Trophoblast cell (in vitro differentiated cells and primary cell): ENCODE data around the gene NR5A2.

Source experiments
- DNase-seq, 2 donors: peaks; one replicate each; pipeline ENCODE4 v3.0.0-alpha.2; 2016
- H2AFZ ChIP-seq: 2 replicates; pipeline ENCODE4 v1.6.1; 2013; ENCODE audit warnings: low read length, moderate library complexity, mild to moderate bottlenecking; ENCODE audit not compliant: insufficient read depth, poor library complexity
- H2AK5ac ChIP-seq: 2 replicates; pipeline ENCODE4 v1.6.1; 2013; ENCODE audit warnings: mild to moderate bottlenecking, low read length
- H2BK120ac ChIP-seq: 2 replicates; pipeline ENCODE4 v1.6.1; 2013; ENCODE audit warnings: low read length, mild to moderate bottlenecking, moderate library complexity; ENCODE audit not compliant: insufficient read depth, poor library complexity
- H2BK12ac ChIP-seq: 2 replicates; pipeline ENCODE4 v1.6.1; 2013; ENCODE audit warnings: mild to moderate bottlenecking, low read length, moderate library complexity
- H2BK5ac ChIP-seq: 2 replicates; pipeline ENCODE4 v1.6.1; 2013; ENCODE audit warnings: low read length, low read depth, moderate library complexity, mild to moderate bottlenecking; ENCODE audit not compliant: poor library complexity
- H3K14ac ChIP-seq: 2 replicates; pipeline ENCODE4 v1.6.1; 2013; ENCODE audit warnings: mild to moderate bottlenecking, low read length
- H3K18ac ChIP-seq: 2 replicates; pipeline ENCODE4 v1.6.1; 2013; ENCODE audit warnings: mild to moderate bottlenecking, low read length
- H3K23ac ChIP-seq: 2 replicates; pipeline ENCODE4 v1.6.1; 2013; ENCODE audit warnings: low read length
- H3K27ac ChIP-seq: 2 replicates; pipeline ENCODE4 v1.5.1; 2013; ENCODE audit warnings: low read depth, mild to moderate bottlenecking, inconsistent platforms, low read length, moderate library complexity
- H3K27me3 ChIP-seq: 2 replicates; pipeline ENCODE4 v1.6.1; 2013; ENCODE audit warnings: inconsistent platforms, mild to moderate bottlenecking, low read length, moderate library complexity; ENCODE audit not compliant: insufficient read depth
- H3K36me3 ChIP-seq, 2 experiments: 1 replicate in 1 of 2; 2 replicates in 1 of 2; pipeline ENCODE4 v1.6.1; 2013; ENCODE audit warnings: low read length in 2 of 2, mild to moderate bottlenecking in 2 of 2, moderate library complexity in 1 of 2; ENCODE audit not compliant: insufficient read depth in 2 of 2, control insufficient read depth in 1 of 2
- H3K4ac ChIP-seq: 2 replicates; pipeline ENCODE4 v1.6.1; 2013; ENCODE audit warnings: low read depth, mild to moderate bottlenecking, low read length, moderate library complexity
- H3K4me1 ChIP-seq, 2 experiments: 1 replicate in 1 of 2; 2 replicates in 1 of 2; pipeline ENCODE4 v1.6.1; 2013; ENCODE audit warnings: low read length in 2 of 2, mild to moderate bottlenecking in 2 of 2, moderate library complexity in 1 of 2; ENCODE audit not compliant: insufficient read depth in 2 of 2, control insufficient read depth in 1 of 2
- H3K4me2 ChIP-seq: 2 replicates; pipeline ENCODE4 v1.6.1; 2013; ENCODE audit warnings: inconsistent platforms, mild to moderate bottlenecking, low read length, moderate library complexity
- H3K4me3 ChIP-seq: 2 replicates; pipeline ENCODE4 v1.5.1; 2013; ENCODE audit warnings: mild to moderate bottlenecking, low read depth, low read length, inconsistent platforms
- H3K79me1 ChIP-seq: one replicate; pipeline ENCODE4 v1.6.1; 2013; ENCODE audit warnings: low read length
- H3K79me2 ChIP-seq: 2 replicates; pipeline ENCODE4 v1.6.1; 2013; ENCODE audit warnings: low read length, mild to moderate bottlenecking; ENCODE audit not compliant: control insufficient read depth, insufficient read depth, poor library complexity
- H3K9ac ChIP-seq: 2 replicates; pipeline ENCODE4 v1.6.1; 2013; ENCODE audit warnings: mild to moderate bottlenecking, low read length
- H3K9me3 ChIP-seq: 2 replicates; pipeline ENCODE4 v1.6.1; 2013; ENCODE audit warnings: low read depth, mild to moderate bottlenecking, control low read depth, inconsistent platforms, low read length; ENCODE audit not compliant: insufficient read depth
- H4K12ac ChIP-seq: 2 replicates; pipeline ENCODE4 v1.6.1; 2013; ENCODE audit warnings: low read depth, mild to moderate bottlenecking, low read length, moderate library complexity
- H4K8ac ChIP-seq: 2 replicates; pipeline ENCODE4 v1.6.1; 2013; ENCODE audit warnings: low read depth, mild to moderate bottlenecking, low read length, moderate library complexity
- H4K91ac ChIP-seq: one replicate; pipeline ENCODE4 v1.6.1; 2013; ENCODE audit warnings: low read depth, mild to moderate bottlenecking, low read length, moderate library complexity
- WGBS: extraction: QIAGEN DNeasy Blood & Tissue Kit; methylation state at CpG from one replicate; pipeline ENCODE4 v1.1.7; 2013; ENCODE audit warnings: missing lambda C conversion rate; ENCODE audit not compliant: insufficient read length, insufficient coverage; ENCODE audit errors: extremely low coverage; 5-methylcytosine and 5-hydroxymethylcytosine counted together

The NR5A2 gene

DNA sequence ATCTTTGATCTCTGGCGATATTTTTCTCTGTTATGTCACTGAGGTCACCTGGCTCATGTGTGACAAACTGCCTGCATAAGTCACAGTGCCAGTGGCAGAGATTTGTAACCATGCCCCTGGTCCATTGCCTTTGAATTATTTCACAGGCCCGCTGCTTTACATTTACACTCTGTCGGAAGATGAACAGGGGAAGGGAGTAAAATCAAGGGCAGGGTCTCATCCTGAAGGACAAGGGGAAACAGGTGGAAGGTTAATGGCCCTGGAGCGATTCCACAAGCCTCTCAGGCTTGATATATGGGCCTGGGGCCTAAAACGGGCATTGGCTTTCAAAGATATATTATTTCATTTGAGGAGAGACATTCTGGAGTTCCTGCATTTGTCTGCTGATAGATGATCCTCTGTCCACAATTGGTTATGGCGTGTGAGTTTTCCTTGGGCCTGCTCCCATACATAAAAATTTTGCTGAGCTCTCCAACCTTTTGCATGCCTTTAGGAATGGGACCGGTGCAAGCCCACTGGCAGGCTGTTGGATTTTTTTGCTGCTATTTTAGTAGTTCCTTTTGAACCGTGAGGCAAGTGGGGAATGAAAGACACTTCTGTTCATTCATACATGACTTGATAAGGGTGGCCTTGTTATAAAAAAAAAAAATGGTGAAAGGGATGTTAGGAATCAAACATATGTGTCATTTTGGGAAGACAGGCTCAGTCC, 51.9 kb downstream of the NR5A2 start:
- H4K8ac ChIP-seq, result no peak overlapping the region
- no CpG with 5 or more reads among the region's 8 CpGs for WGBS
- H3K36me3 ChIP-seq, result no peaks in the 10 kb centered on the region

DNA sequence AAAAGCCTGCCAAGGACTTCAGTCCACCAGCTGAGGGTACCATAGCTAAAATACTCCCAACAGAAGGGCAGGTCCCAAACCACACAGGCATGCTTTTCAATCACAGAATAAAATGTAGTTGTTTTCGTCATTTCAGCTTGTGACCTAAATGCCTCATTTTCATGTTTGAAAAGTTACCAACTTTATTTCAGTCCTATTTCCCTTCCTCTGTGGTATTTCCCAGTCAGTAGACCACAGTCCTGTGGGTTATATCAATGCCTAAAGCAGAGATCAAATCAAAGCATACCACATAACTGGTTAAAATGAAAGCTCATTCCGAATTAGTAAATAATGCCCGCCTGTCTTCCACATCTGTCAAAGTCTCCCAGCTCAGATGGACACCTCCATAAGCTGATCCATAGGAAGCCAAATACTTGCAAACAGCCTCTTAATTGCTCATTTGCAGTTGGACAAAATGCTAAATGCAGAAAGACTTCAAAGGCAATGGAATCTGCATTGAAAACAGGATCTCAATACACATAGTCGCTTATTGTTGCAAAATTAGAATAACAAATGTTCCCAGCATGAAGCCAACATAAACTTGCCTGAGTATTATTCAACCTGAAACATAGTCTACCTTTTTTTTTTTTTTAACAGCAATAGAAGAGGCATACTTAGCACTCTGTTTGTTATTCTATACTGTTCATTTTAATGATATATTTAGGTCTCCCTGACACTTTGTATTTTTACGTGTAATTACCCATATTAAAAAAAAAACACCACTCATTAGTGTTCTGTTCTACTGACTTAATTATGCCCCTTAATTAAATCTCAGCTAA, 53.9 kb downstream of the NR5A2 start:
- Histone ChIP-seq H4K91ac (no peak overlapping the region), H3K23ac (no peak overlapping the region), H3K36me3 (no peaks in the 10 kb centered on the region), H2AK5ac (no peak overlapping the region), H2AFZ (no peak overlapping the region), H3K4ac (no peak overlapping the region), H3K18ac (no peak overlapping the region), H2BK120ac (no peak overlapping the region), H3K27me3 (no peaks in the 10 kb centered on the region), H2BK5ac (no peak overlapping the region), H2BK12ac (no peak overlapping the region), H3K4me2 (no peak overlapping the region), H4K8ac (no peak overlapping the region), H3K4me3 (no peak overlapping the region), H3K9ac (no peak overlapping the region), H3K27ac (no peak overlapping the region), H3K79me1 (no peaks in the 10 kb centered on the region), H3K4me1 (no peaks in the 10 kb centered on the region), H4K12ac (no peak overlapping the region), H3K14ac (no peak overlapping the region), H3K79me2 (no peaks in the 10 kb centered on the region), H3K9me3 (no peaks in the 10 kb centered on the region)
- DNase-seq, result no peak
- WGBS, result no CpG with 5 or more reads among the region's 5 CpGs

More for the DNA sequence above, 51.9 kb downstream of the NR5A2 start:
- no peak overlapping the region for H3K9ac ChIP-seq
- H3K9me3 ChIP-seq, result no peaks in the 10 kb centered on the region
- no peaks in the 10 kb centered on the region for H3K79me2 ChIP-seq
- H3K23ac ChIP-seq, result no peak overlapping the region
- H2BK120ac ChIP-seq, result no peak overlapping the region
- no peak overlapping the region for H2AK5ac ChIP-seq
- H3K14ac ChIP-seq, result no peak overlapping the region
- H3K27me3 ChIP-seq, result no peaks in the 10 kb centered on the region
- H2BK5ac ChIP-seq, result no peak overlapping the region
- DNase-seq, result no peak
- H2AFZ ChIP-seq, result no peak overlapping the region
- no peak overlapping the region for H3K27ac ChIP-seq
- H4K91ac ChIP-seq, result no peak overlapping the region
- H3K4me1 ChIP-seq, result no peaks in the 10 kb centered on the region
- H3K4me3 ChIP-seq, result no peak overlapping the region
- no peak overlapping the region for H3K4me2 ChIP-seq
- no peaks in the 10 kb centered on the region for H3K79me1 ChIP-seq
- H3K18ac ChIP-seq, result no peak overlapping the region
- H4K12ac ChIP-seq, result no peak overlapping the region
- no peak overlapping the region for H3K4ac ChIP-seq
- no peak overlapping the region for H2BK12ac ChIP-seq

DNA sequence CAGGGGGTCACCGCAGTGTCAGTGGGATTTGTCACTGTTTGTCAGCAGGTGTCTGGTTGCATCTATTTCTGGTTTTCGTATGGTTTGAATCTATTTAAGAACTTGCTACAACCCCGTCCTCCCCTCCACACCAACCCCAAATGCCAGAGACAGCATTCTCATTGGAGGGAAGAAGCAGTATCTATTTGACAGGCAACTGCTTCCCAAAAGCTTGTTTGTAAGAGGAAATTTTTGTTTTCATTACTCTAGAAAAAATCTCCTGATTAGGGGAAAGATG, 54.4 kb downstream of the NR5A2 start:
- Histone ChIP-seq H4K91ac (no peak overlapping the region), H2AFZ (no peak overlapping the region), H3K36me3 (no peaks in the 10 kb centered on the region), H3K9me3 (no peaks in the 10 kb centered on the region), H3K27me3 (no peaks in the 10 kb centered on the region), H3K4ac (no peak overlapping the region), H2BK12ac (no peak overlapping the region), H2BK5ac (no peak overlapping the region), H2BK120ac (no peak overlapping the region), H3K9ac (no peak overlapping the region), H4K12ac (no peak overlapping the region), H3K4me1 (no peaks in the 10 kb centered on the region), H3K79me1 (no peaks in the 10 kb centered on the region), H3K23ac (no peak overlapping the region), H3K4me3 (no peak overlapping the region), H3K4me2 (no peak overlapping the region), H4K8ac (no peak overlapping the region), H3K14ac (no peak overlapping the region), H2AK5ac (no peak overlapping the region), H3K79me2 (no peaks in the 10 kb centered on the region), H3K27ac (no peak overlapping the region), H3K18ac (no peak overlapping the region)
- no CpG with 5 or more reads among the region's 3 CpGs for WGBS
- no peak for DNase-seq

GRCh38 chr1:200082329-200082728, 54.8 kb downstream of the NR5A2 start:
- no peak overlapping the region for H3K23ac ChIP-seq
- no peak overlapping the region for H3K4me3 ChIP-seq
- no peaks in the 10 kb centered on the region for H3K36me3 ChIP-seq
- H3K18ac ChIP-seq, result no peak overlapping the region
- no peaks in the 10 kb centered on the region for H3K79me2 ChIP-seq
- no peak overlapping the region for H2AFZ ChIP-seq
- no CpG with 5 or more reads among the region's 2 CpGs for WGBS
- H2AK5ac ChIP-seq, result no peak overlapping the region
- no peak overlapping the region for H2BK5ac ChIP-seq
- no peaks in the 10 kb centered on the region for H3K9me3 ChIP-seq
- H4K8ac ChIP-seq, result no peak overlapping the region
- H3K14ac ChIP-seq, result no peak overlapping the region
- H3K4me1 ChIP-seq, result no peaks in the 10 kb centered on the region
- no peak for DNase-seq
- no peak overlapping the region for H3K4ac ChIP-seq
- no peak overlapping the region for H4K12ac ChIP-seq
- no peaks in the 10 kb centered on the region for H3K27me3 ChIP-seq
- H3K27ac ChIP-seq, result no peak overlapping the region
- no peak overlapping the region for H4K91ac ChIP-seq
- no peak overlapping the region for H2BK12ac ChIP-seq
- H3K4me2 ChIP-seq, result no peak overlapping the region
- H2BK120ac ChIP-seq, result no peak overlapping the region
- H3K9ac ChIP-seq, result no peak overlapping the region
- no peaks in the 10 kb centered on the region for H3K79me1 ChIP-seq
